Posterior cingulate gyrus (tissue), 11 donors: ENCODE data around the gene CTPS1.

ENCODE experiments used
- DNase-seq, 10 donors: peaks; one replicate each; pipeline versions ENCODE4 v3.0.0 to v3.0.0-alpha.2; 2020 to 2021; ENCODE audit warnings: mixed read lengths in 3 of 10
- intact Hi-C: fragments of 100-400 bp; cut with DNase I; formaldehyde crosslinking; loops from one replicate; pipeline ENCODE4 v1.15.1; 2023

CTPS1 gene

GRCh38 chr1:41020109-41020576 is 40.6 kb downstream of the CTPS1 start:
- DNase-seq = no peak
- intact Hi-C loops = no loop called here

- intact Hi-C loops = no loop called here
- no peak for DNase-seq
These were observed 41.2 kb downstream of the CTPS1 start for GRCh38 chr1:41020654-41021053.

GRCh38 chr1:41021526-41022308 is 42.2 kb downstream of the CTPS1 start, which contains the start of gene SLFNL1:
SLFNL1 (minus strand) TSS chr1:41021725; CDS start chr1:41020660, 1,065 bp downstream.
- DNase-seq = no peak
- intact Hi-C loops = no loop called here

- DNase-seq = no peak
These were observed 42.9 kb downstream of the CTPS1 start for GRCh38 chr1:41022424-41022823.

GRCh38 chr1:41023279-41023990 is 43.9 kb downstream of the CTPS1 start:
- intact Hi-C loops = no loop called here
- no peak for DNase-seq

More at GRCh38 chr1:41022424-41022823, 42.9 kb downstream of the CTPS1 start:
- intact Hi-C loops = no loop called here

- intact Hi-C loops = no loop called here
- no peak for DNase-seq
These were observed 45.5 kb downstream of the CTPS1 start for GRCh38 chr1:41024953-41025352.

GRCh38 chr1:41025979-41026819 is 46.7 kb downstream of the CTPS1 start:
- intact Hi-C loops = no loop called here
- no peak for DNase-seq

GRCh38 chr1:41028034-41028642 is 48.6 kb downstream of the CTPS1 start:
- DNase-seq = no peak

GRCh38 chr1:41030872-41031616 is 51.5 kb downstream of the CTPS1 start:
- intact Hi-C loops = no loop called here
- no peak for DNase-seq

More at GRCh38 chr1:41028034-41028642, 48.6 kb downstream of the CTPS1 start:
- intact Hi-C loops = no loop called here

GRCh38 chr1:41032147-41032546 is 52.7 kb downstream of the CTPS1 start:
- DNase-seq = no peak
- intact Hi-C loops = no loop called here

GRCh38 chr1:41033272-41033671 is 53.8 kb downstream of the CTPS1 start:
- intact Hi-C loops = no loop called here
- DNase-seq = no peak

- no peak for DNase-seq
- intact Hi-C loops = no loop called here
These were observed 57.8 kb downstream of the CTPS1 start for GRCh38 chr1:41037116-41037903.

GRCh38 chr1:41038110-41038509 is 58.6 kb downstream of the CTPS1 start:
- intact Hi-C loops = no loop called here

GRCh38 chr1:41041614-41042270 is 62.2 kb downstream of the CTPS1 start:
- no peak for DNase-seq
- intact Hi-C loops = no loop called here

More at GRCh38 chr1:41038110-41038509, 58.6 kb downstream of the CTPS1 start:
- no peak for DNase-seq

- DNase-seq = no peak
- intact Hi-C loops = no loop called here
These were observed 64.7 kb downstream of the CTPS1 start for GRCh38 chr1:41044187-41044586.

- DNase-seq = no peak
- intact Hi-C loops = no loop called here
These were observed 66.2 kb downstream of the CTPS1 start for GRCh38 chr1:41045740-41046139.

GRCh38 chr1:41046347-41046775 is 66.9 kb downstream of the CTPS1 start:
- no peak for DNase-seq
- intact Hi-C loops = no loop called here

GRCh38 chr1:41048540-41048939 is 69.0 kb downstream of the CTPS1 start:
- intact Hi-C loops = no loop called here
- DNase-seq = no peak
